ENCODE measurements around the gene MSH5.

Gene MSH5

GRCh38 chr6:31739639-31740396 is at the start of gene MSH5:
TSS of gene MSH5 (plus strand) at chr6:31740005. CDS start at chr6:31740467, 462 bp downstream.
- peaks cover 71% of the 10 kb centered on the region for H3K36me3 Mint-ChIP-seq
- peak within 1 kb of the TSS; percentile 84 for H3K4me3 Mint-ChIP-seq
- DNase-seq (ENCODE audit: low spot score in 2 of 2) = peak; percentile 85 to 98

DNA sequence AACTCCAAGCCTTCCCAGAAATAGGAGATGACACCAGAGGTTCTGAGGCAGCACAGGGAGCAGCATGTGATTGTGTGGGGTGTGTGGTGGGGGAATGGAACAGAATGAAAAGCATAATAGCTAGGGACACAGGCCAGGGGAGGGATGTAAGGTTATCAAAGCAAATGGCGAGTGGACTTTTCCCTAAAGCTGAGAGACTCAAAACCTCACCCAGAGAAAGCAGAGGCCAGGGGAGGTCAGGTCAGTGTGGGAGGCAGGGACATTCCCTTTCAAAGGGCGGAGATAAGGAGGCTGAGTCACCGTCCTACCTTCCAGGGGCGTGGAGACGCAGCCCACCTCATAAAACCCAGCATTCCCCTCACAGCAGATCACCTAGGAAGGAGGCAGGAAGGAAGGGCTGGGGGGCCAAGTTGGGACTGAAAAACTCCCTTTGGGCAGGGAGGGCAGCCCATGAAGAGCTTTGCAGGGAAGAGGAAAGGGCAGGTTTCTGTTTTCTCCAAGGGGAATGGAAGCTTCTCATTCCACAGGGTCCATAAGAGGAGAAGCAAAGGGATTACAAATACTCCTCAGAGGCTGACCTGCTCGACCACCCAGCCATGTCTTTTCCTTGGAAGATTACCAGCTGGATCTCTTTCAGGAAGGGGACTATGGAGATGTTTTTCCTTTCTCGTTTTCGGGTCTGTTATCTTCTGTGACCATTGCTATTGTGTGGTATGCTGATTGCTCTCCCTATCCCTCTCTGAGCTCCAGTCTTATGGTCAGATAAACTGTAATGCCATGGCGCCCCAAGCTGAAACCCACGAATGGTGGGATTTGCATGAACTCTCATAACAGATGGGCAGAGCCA is 49.4 kb upstream of the MSH5 start:
- no peak for DNase-seq (ENCODE audit: low spot score in 2 of 2)
- Mint-ChIP-seq H3K27ac (peak overlapping the region; percentile 74), H3K4me3 (no peak overlapping the region), H3K9me3 (no peaks in the 10 kb centered on the region), H3K36me3 (peaks cover 87% of the 10 kb centered on the region), H3K4me1 (peaks cover 8% of the 10 kb centered on the region)
- no peak for ATAC-seq

More at GRCh38 chr6:31739639-31740396, at the start of gene MSH5:
- H3K9me3 Mint-ChIP-seq = no peaks in the 10 kb centered on the region
- H3K27ac Mint-ChIP-seq = peak within 1 kb of the TSS; percentile 92
- peak; percentile 93 for ATAC-seq
- H3K4me1 Mint-ChIP-seq = peaks cover 52% of the 10 kb centered on the region

DNA sequence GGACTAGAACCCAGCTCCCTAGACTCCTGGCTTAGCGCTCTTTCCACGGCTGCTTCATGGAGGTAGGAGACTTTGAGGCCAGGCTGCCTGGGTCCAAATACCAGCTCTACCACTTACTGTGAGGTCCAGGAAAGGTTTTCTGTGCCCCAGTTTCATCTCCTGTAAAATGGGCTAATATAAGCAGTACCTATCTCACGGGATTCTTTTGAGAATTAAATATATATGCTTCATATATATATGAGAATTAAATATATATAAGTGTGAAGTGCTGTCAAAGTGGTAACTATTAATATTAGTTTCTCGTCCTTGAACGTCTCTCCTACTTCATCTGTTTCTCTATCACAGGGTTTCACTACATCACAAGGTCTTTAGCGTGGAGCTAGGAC is 48.7 kb upstream of the MSH5 start:
- no peaks in the 10 kb centered on the region for H3K9me3 Mint-ChIP-seq

GRCh38 chr6:31691564-31692108 is 48.2 kb upstream of the MSH5 start:
- Mint-ChIP-seq H3K36me3 (peaks cover 87% of the 10 kb centered on the region), H3K27ac (no peak overlapping the region)

More for the DNA sequence above, 48.7 kb upstream of the MSH5 start:
- ATAC-seq = no peak
- DNase-seq (ENCODE audit: low spot score in 2 of 2) = no peak
- Mint-ChIP-seq H3K36me3 (peaks cover 87% of the 10 kb centered on the region), H3K27ac (no peak overlapping the region), H3K4me1 (peaks cover 8% of the 10 kb centered on the region), H3K4me3 (no peak overlapping the region)

DNA sequence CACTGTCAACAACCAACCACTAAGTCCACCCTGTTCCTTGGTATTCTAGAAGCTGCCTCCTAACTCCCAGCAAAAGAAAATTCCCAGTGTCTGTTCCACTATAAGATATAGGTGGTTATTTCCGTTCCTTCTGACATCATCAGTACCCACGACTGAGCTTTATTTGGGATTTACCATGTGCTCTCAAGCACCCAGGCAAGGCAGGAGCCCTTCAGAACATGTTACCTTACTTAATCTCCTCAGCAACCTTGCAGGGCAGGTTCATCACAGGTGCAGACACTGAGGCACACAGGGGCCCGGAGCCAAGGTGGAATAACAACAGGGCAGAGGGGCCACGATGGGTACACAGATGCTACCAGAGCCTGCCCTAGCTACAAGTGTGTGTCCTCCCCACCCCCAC is 47.5 kb upstream of the MSH5 start:
- H3K4me3 Mint-ChIP-seq = no peak overlapping the region
- ATAC-seq = no peak
- no peak overlapping the region for H3K27ac Mint-ChIP-seq
- H3K4me1 Mint-ChIP-seq = peaks cover 13% of the 10 kb centered on the region
- no peaks in the 10 kb centered on the region for H3K9me3 Mint-ChIP-seq
- H3K36me3 Mint-ChIP-seq = peaks cover 87% of the 10 kb centered on the region
- no peak for DNase-seq (ENCODE audit: low spot score in 2 of 2)

More at GRCh38 chr6:31691564-31692108, 48.2 kb upstream of the MSH5 start:
- ATAC-seq (no peak), DNase-seq (ENCODE audit: low spot score in 2 of 2) (no peak)
- no peaks in the 10 kb centered on the region for H3K9me3 Mint-ChIP-seq
- no peak overlapping the region for H3K4me3 Mint-ChIP-seq
- peaks cover 8% of the 10 kb centered on the region for H3K4me1 Mint-ChIP-seq

DNA sequence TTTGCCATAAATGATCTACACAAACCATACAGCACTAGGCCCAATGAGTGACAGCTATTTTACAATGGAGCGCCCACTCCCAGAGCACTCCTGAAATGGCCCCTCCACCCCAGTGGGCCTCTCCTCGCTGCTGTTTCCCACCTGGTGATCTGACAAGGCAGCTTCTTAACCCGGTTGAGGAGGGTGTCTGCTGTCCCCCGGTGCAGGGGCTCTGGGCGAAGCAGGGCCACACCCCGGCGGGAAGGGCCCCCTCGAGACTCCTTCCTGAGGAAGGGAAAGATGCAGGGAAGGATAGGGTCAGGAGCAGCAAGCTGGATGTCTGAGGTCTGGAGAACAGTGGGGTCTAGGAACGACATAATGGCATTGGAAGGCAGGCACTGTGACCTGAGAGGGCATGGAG is 46.9 kb upstream of the MSH5 start:
- no peak overlapping the region for H3K4me3 Mint-ChIP-seq
- H3K27ac Mint-ChIP-seq = no peak overlapping the region
- no peaks in the 10 kb centered on the region for H3K9me3 Mint-ChIP-seq
- peaks cover 87% of the 10 kb centered on the region for H3K36me3 Mint-ChIP-seq
- ATAC-seq = no peak
- peaks cover 18% of the 10 kb centered on the region for H3K4me1 Mint-ChIP-seq
- no peak for DNase-seq (ENCODE audit: low spot score in 2 of 2)

- DNase-seq (ENCODE audit: low spot score in 2 of 2) (no peak), ATAC-seq (no peak)
- no peaks in the 10 kb centered on the region for H3K9me3 Mint-ChIP-seq
- H3K27ac Mint-ChIP-seq = no peak overlapping the region
- peaks cover 21% of the 10 kb centered on the region for H3K4me1 Mint-ChIP-seq
- H3K36me3 Mint-ChIP-seq = peaks cover 87% of the 10 kb centered on the region
- H3K4me3 Mint-ChIP-seq = no peak overlapping the region
Observed at GRCh38 chr6:31693535-31693934, 46.3 kb upstream of the MSH5 start.

- Mint-ChIP-seq H3K4me3 (peak overlapping the region; percentile 3), H3K4me1 (peaks cover 31% of the 10 kb centered on the region), H3K36me3 (peaks cover 95% of the 10 kb centered on the region), H3K9me3 (no peaks in the 10 kb centered on the region), H3K27ac (peak overlapping the region; percentile 83)
- ATAC-seq = peak; percentile 85
- no peak for DNase-seq (ENCODE audit: low spot score in 2 of 2)
Observed at GRCh38 chr6:31697555-31697954, 42.2 kb upstream of the MSH5 start.

DNA sequence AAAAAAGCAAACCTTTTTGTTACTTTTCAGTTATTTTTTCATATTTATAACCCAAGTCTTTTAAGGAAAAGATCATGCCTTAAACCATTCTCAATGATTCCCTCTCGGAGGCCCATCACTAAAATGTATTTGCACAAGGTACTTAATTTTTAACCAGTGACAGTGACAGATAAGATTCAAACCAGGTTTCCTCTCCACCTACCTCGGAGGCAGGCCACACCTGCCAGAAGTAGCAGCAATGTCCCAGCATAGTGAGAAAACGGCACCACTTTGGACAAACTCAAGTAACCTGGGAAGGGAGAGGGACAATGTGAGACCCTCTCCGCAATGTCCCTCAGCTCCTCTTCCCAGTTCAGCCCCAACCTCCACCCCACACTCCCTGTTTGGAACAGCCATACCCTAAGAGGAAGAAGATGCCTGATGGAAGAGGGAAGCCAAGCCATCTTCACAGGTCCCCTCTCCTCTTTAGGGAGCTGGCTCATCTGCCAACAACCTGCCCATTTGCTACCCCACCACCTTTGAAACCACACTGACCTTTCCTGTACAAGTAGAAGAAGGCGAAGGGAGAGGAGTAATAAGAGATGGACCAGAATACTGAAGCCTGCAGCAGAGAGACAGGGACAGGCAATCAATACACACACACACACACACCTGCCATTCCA is 38.9 kb upstream of the MSH5 start:
- H3K4me3 Mint-ChIP-seq = peak overlapping the region; percentile 94
- ATAC-seq = no peak

GRCh38 chr6:31701666-31702404 is 38.0 kb upstream of the MSH5 start:
- ATAC-seq = no peak
- H3K4me3 Mint-ChIP-seq = peak overlapping the region; percentile 94
- H3K4me1 Mint-ChIP-seq = peaks cover 38% of the 10 kb centered on the region
- H3K9me3 Mint-ChIP-seq = no peaks in the 10 kb centered on the region
- DNase-seq (ENCODE audit: low spot score in 2 of 2) = no peak
- peaks cover 56% of the 10 kb centered on the region for H3K36me3 Mint-ChIP-seq
- H3K27ac Mint-ChIP-seq = peak overlapping the region; percentile 95

More for the DNA sequence above, 38.9 kb upstream of the MSH5 start:
- DNase-seq (ENCODE audit: low spot score in 2 of 2) = no peak
- H3K4me1 Mint-ChIP-seq = peaks cover 38% of the 10 kb centered on the region
- H3K9me3 Mint-ChIP-seq = no peaks in the 10 kb centered on the region
- H3K27ac Mint-ChIP-seq = peak overlapping the region; percentile 95
- peaks cover 66% of the 10 kb centered on the region for H3K36me3 Mint-ChIP-seq

GRCh38 chr6:31702405-31702818 is 37.4 kb upstream of the MSH5 start:
- Mint-ChIP-seq H3K36me3 (peaks cover 50% of the 10 kb centered on the region), H3K9me3 (no peaks in the 10 kb centered on the region), H3K4me3 (peak overlapping the region; percentile 94), H3K4me1 (peaks cover 33% of the 10 kb centered on the region), H3K27ac (peak overlapping the region; percentile 95)
- ATAC-seq (peak; percentile 27), DNase-seq (ENCODE audit: low spot score in 2 of 2) (no peak)

DNA sequence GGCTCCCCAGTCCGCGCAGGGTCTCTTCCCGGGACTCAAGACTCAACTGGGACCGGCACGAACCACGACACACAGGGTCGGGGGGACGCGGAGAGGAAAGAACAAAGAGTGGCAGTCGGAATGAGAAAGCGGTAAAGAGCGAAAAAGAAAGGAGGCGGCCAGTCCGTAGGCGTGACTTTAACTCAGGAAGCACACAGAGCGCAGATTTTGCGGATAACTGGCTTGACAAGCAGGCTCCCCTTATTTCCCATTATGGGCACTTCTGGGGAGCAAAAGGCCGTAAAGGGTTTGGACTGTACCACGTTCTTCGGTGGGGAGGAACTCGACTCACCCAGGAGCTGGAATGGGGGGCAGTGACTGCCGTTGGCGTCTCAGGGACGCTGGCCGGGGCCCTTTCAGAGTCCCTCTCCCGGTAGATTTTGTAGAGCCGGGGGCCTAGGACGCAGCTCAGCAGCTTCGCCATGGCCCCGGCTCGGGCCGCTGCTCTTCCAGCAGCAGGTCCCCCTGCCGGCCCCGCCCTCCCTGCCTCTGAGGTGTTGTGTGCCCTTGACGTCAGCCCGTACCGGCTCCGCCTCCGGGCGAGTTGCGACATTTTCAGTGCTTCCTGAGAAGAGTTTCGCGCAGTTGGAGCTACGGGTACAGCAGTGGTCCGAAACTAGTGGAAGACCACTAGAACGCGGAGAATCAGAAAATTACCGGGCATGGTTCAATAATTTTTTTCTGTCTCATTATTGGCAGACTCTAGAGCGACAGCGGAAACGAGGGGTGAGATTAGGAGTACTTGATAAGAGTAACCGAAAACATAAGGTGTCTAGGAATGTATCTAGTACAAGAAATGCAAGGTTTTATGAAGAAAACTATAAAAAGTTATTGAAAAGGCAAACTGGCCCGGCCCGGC is 36.7 kb upstream of the MSH5 start, which contains the start of gene ABHD16A:
Gene ABHD16A (minus strand): TSS at position 506 of the 898 bp plus-strand sequence. CDS start 43 bp downstream, at position 463.
- peaks cover 44% of the 10 kb centered on the region for H3K36me3 Mint-ChIP-seq
- H3K4me1 Mint-ChIP-seq = peaks cover 26% of the 10 kb centered on the region

DNA sequence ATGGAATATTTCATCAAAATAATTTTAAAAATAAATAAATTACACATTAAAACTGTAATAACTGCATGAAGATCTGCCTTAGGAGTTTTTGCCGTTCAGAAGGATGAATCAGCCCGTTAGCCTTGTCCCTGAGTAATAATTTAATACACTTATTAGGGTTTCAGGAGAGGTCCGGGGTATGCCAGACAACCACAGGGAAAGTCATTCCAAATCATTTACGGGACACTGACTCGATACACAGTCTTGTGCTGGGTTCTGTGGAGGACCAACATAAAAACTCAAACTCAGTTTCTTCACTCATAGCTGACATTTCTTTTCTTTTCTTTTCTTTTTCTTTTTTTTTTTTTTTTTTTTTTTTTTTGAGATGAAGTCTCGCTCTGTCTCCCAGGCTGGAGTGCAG is 33.9 kb upstream of the MSH5 start:
- H3K27ac Mint-ChIP-seq = no peak overlapping the region
- DNase-seq (ENCODE audit: low spot score in 2 of 2) (no peak), ATAC-seq (no peak)
- H3K36me3 Mint-ChIP-seq = peaks cover 15% of the 10 kb centered on the region
- H3K9me3 Mint-ChIP-seq = no peaks in the 10 kb centered on the region
- H3K4me1 Mint-ChIP-seq = peaks cover 29% of the 10 kb centered on the region
- H3K4me3 Mint-ChIP-seq = no peak overlapping the region

More for the DNA sequence above, 36.7 kb upstream of the MSH5 start, which contains the start of gene ABHD16A:
- Mint-ChIP-seq H3K4me3 (peak within 1 kb of the TSS; percentile 94), H3K27ac (peak within 1 kb of the TSS; percentile 95), H3K9me3 (no peaks in the 10 kb centered on the region)
- DNase-seq (ENCODE audit: low spot score in 2 of 2) = peak; percentile 85 to 95
- peak; percentile 97 for ATAC-seq

All from stimulated activated effector memory CD8-positive, alpha-beta T cell treated with anti-CD3 and anti-CD28 coated beads, Interleukin-12 subunit alpha, Interleukin-12 subunit beta, amount 100 ng/mL, for 72 hours (primary cell).